ENCODE measurements around the gene PRKG1.
"Not testable (repeated sequence)": the region's sequence is repeated elsewhere in the genome, so short reads cannot be mapped to it uniquely, and the experiment has no call there.

The PRKG1 gene

GRCh38 chr10:51386248-51386885 lies 312.1 kb downstream of the PRKG1 start:
- Mint-ChIP-seq H3K27me3 (no peaks in the 10 kb centered on the region), H3K4me1 (no peaks in the 10 kb centered on the region), H3K4me3 (no peak overlapping the region), H3K36me3 (no peaks in the 10 kb centered on the region), H3K27ac (no peak overlapping the region), H3K9me3 (no peaks in the 10 kb centered on the region)
- DNase-seq (ENCODE audit: low spot score in 2 of 2) (no peak), ATAC-seq (ENCODE audit: low read depth) (no peak)

- ATAC-seq (ENCODE audit: low read depth): no peak
Observed at GRCh38 chr10:51389415-51390321, 315.4 kb downstream of the PRKG1 start.

GRCh38 chr10:51393006-51393405 lies 318.7 kb downstream of the PRKG1 start:
- not testable (repeated sequence) for H3K27me3 Mint-ChIP-seq; H3K4me3 Mint-ChIP-seq; DNase-seq (ENCODE audit: low spot score in 2 of 2); ATAC-seq (ENCODE audit: low read depth); H3K36me3 Mint-ChIP-seq; H3K4me1 Mint-ChIP-seq; H3K27ac Mint-ChIP-seq; H3K9me3 Mint-ChIP-seq

More at GRCh38 chr10:51389415-51390321, 315.4 kb downstream of the PRKG1 start:
- peak in 1 of 2 donors; percentile 16 for DNase-seq (ENCODE audit: low spot score in 2 of 2)
- Mint-ChIP-seq H3K36me3 (no peaks in the 10 kb centered on the region), H3K4me3 (no peak overlapping the region), H3K27ac (no peak overlapping the region), H3K4me1 (no peaks in the 10 kb centered on the region), H3K27me3 (no peaks in the 10 kb centered on the region), H3K9me3 (no peaks in the 10 kb centered on the region)

- no peak for ATAC-seq (ENCODE audit: low read depth)
- Mint-ChIP-seq H3K36me3 (no peaks in the 10 kb centered on the region), H3K4me3 (no peak overlapping the region)
Observed at GRCh38 chr10:51394039-51394438, 319.8 kb downstream of the PRKG1 start.

GRCh38 chr10:51397244-51397643 lies 323.0 kb downstream of the PRKG1 start:
- ATAC-seq (ENCODE audit: low read depth) (no peak), DNase-seq (ENCODE audit: low spot score in 2 of 2) (no peak)
- H3K4me1 Mint-ChIP-seq: no peaks in the 10 kb centered on the region
- H3K27ac Mint-ChIP-seq: no peak overlapping the region
- H3K36me3 Mint-ChIP-seq: no peaks in the 10 kb centered on the region
- H3K27me3 Mint-ChIP-seq: no peaks in the 10 kb centered on the region
- H3K9me3 Mint-ChIP-seq: no peaks in the 10 kb centered on the region
- no peak overlapping the region for H3K4me3 Mint-ChIP-seq

More at GRCh38 chr10:51394039-51394438, 319.8 kb downstream of the PRKG1 start:
- Mint-ChIP-seq H3K9me3 (no peaks in the 10 kb centered on the region), H3K27me3 (no peaks in the 10 kb centered on the region), H3K4me1 (no peaks in the 10 kb centered on the region), H3K27ac (no peak overlapping the region)
- DNase-seq (ENCODE audit: low spot score in 2 of 2): no peak

- H3K27ac Mint-ChIP-seq: no peak overlapping the region
- no peaks in the 10 kb centered on the region for H3K9me3 Mint-ChIP-seq
- H3K4me3 Mint-ChIP-seq: no peak overlapping the region
Observed at GRCh38 chr10:51397695-51398094, 323.4 kb downstream of the PRKG1 start.

GRCh38 chr10:51399840-51400239 lies 325.6 kb downstream of the PRKG1 start:
- H3K4me1 Mint-ChIP-seq: no peaks in the 10 kb centered on the region
- H3K36me3 Mint-ChIP-seq: no peaks in the 10 kb centered on the region
- no peak overlapping the region for H3K27ac Mint-ChIP-seq
- DNase-seq (ENCODE audit: low spot score in 2 of 2) (no peak), ATAC-seq (ENCODE audit: low read depth) (no peak)
- no peak overlapping the region for H3K4me3 Mint-ChIP-seq
- H3K9me3 Mint-ChIP-seq: no peaks in the 10 kb centered on the region
- H3K27me3 Mint-ChIP-seq: no peaks in the 10 kb centered on the region

More at GRCh38 chr10:51397695-51398094, 323.4 kb downstream of the PRKG1 start:
- H3K4me1 Mint-ChIP-seq: no peaks in the 10 kb centered on the region
- DNase-seq (ENCODE audit: low spot score in 2 of 2) (no peak), ATAC-seq (ENCODE audit: low read depth) (no peak)
- H3K36me3 Mint-ChIP-seq: no peaks in the 10 kb centered on the region
- H3K27me3 Mint-ChIP-seq: no peaks in the 10 kb centered on the region

- DNase-seq (ENCODE audit: low spot score in 2 of 2): no peak
- Mint-ChIP-seq H3K36me3 (no peaks in the 10 kb centered on the region), H3K4me3 (no peak overlapping the region), H3K4me1 (no peaks in the 10 kb centered on the region), H3K9me3 (no peaks in the 10 kb centered on the region), H3K27me3 (no peaks in the 10 kb centered on the region), H3K27ac (no peak overlapping the region)
- no peak for ATAC-seq (ENCODE audit: low read depth)
Observed at GRCh38 chr10:51400392-51401096, 326.3 kb downstream of the PRKG1 start.

- H3K9me3 Mint-ChIP-seq: no peaks in the 10 kb centered on the region
- no peaks in the 10 kb centered on the region for H3K36me3 Mint-ChIP-seq
- no peaks in the 10 kb centered on the region for H3K4me1 Mint-ChIP-seq
- no peak overlapping the region for H3K4me3 Mint-ChIP-seq
- DNase-seq (ENCODE audit: low spot score in 2 of 2): no peak
- ATAC-seq (ENCODE audit: low read depth): no peak
- no peaks in the 10 kb centered on the region for H3K27me3 Mint-ChIP-seq
- H3K27ac Mint-ChIP-seq: no peak overlapping the region
Observed at GRCh38 chr10:51403521-51403920, 329.2 kb downstream of the PRKG1 start.

GRCh38 chr10:51405580-51406351 lies 331.5 kb downstream of the PRKG1 start:
- DNase-seq (ENCODE audit: low spot score in 2 of 2) (no peak), ATAC-seq (ENCODE audit: low read depth) (no peak)
- H3K27ac Mint-ChIP-seq: no peak overlapping the region
- H3K27me3 Mint-ChIP-seq: no peaks in the 10 kb centered on the region
- no peaks in the 10 kb centered on the region for H3K36me3 Mint-ChIP-seq
- H3K9me3 Mint-ChIP-seq: no peaks in the 10 kb centered on the region
- no peaks in the 10 kb centered on the region for H3K4me1 Mint-ChIP-seq
- no peak overlapping the region for H3K4me3 Mint-ChIP-seq

GRCh38 chr10:51406581-51406980 lies 332.3 kb downstream of the PRKG1 start:
- DNase-seq (ENCODE audit: low spot score in 2 of 2) (no peak), ATAC-seq (ENCODE audit: low read depth) (no peak)
- no peak overlapping the region for H3K4me3 Mint-ChIP-seq
- no peak overlapping the region for H3K27ac Mint-ChIP-seq
- no peaks in the 10 kb centered on the region for H3K27me3 Mint-ChIP-seq
- no peaks in the 10 kb centered on the region for H3K36me3 Mint-ChIP-seq
- H3K9me3 Mint-ChIP-seq: no peaks in the 10 kb centered on the region
- no peaks in the 10 kb centered on the region for H3K4me1 Mint-ChIP-seq

GRCh38 chr10:51416494-51416893 lies 342.2 kb downstream of the PRKG1 start:
- H3K4me3 Mint-ChIP-seq: no peak overlapping the region
- peaks cover 3% of the 10 kb centered on the region for H3K9me3 Mint-ChIP-seq
- ATAC-seq (ENCODE audit: low read depth) (no peak), DNase-seq (ENCODE audit: low spot score in 2 of 2) (no peak)
- no peaks in the 10 kb centered on the region for H3K4me1 Mint-ChIP-seq
- H3K36me3 Mint-ChIP-seq: no peaks in the 10 kb centered on the region
- no peak overlapping the region for H3K27ac Mint-ChIP-seq
- peaks cover 2% of the 10 kb centered on the region for H3K27me3 Mint-ChIP-seq

- peaks cover 2% of the 10 kb centered on the region for H3K4me1 Mint-ChIP-seq
- no peaks in the 10 kb centered on the region for H3K36me3 Mint-ChIP-seq
- H3K27me3 Mint-ChIP-seq: no peaks in the 10 kb centered on the region
- H3K27ac Mint-ChIP-seq: no peak overlapping the region
- H3K9me3 Mint-ChIP-seq: no peaks in the 10 kb centered on the region
- DNase-seq (ENCODE audit: low spot score in 2 of 2): no peak
- no peak for ATAC-seq (ENCODE audit: low read depth)
- no peak overlapping the region for H3K4me3 Mint-ChIP-seq
Observed at GRCh38 chr10:51419196-51420093, 345.2 kb downstream of the PRKG1 start.
